ENCODE data around the gene ATXN1. TPM values are rescaled to one million over a fixed set of nuclear protein-coding genes. Genes with fewer than 3 reads are reported as not detected.

Gene ATXN1
- total RNA-seq, 1 donor from 2014 or later = 18.4 TPM

GRCh38 chr6:16762268-16762549 is 949 bp upstream of the ATXN1 start:
- no peaks in the 10 kb centered on the region for H3K27me3 ChIP-seq (ENCODE audit: control insufficient read depth, insufficient read depth, low read length)
- no peak for DNase-seq (ENCODE audit: low read depth)
- no peaks in the 10 kb centered on the region for H3K36me3 ChIP-seq (ENCODE audit: control insufficient read depth, insufficient read depth, low read length)
- no peak for FAIRE-seq
- peak overlapping the region; percentile 81 for H3K4me3 ChIP-seq (ENCODE audit: low read depth, low read length)
- TF ChIP-seq, protein P1, sequence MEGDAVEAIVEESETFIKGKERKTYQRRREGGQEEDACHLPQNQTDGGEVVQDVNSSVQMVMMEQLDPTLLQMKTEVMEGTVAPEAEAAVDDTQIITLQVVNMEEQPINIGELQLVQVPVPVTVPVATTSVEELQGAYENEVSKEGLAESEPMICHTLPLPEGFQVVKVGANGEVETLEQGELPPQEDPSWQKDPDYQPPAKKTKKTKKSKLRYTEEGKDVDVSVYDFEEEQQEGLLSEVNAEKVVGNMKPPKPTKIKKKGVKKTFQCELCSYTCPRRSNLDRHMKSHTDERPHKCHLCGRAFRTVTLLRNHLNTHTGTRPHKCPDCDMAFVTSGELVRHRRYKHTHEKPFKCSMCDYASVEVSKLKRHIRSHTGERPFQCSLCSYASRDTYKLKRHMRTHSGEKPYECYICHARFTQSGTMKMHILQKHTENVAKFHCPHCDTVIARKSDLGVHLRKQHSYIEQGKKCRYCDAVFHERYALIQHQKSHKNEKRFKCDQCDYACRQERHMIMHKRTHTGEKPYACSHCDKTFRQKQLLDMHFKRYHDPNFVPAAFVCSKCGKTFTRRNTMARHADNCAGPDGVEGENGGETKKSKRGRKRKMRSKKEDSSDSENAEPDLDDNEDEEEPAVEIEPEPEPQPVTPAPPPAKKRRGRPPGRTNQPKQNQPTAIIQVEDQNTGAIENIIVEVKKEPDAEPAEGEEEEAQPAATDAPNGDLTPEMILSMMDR (IDR thresholded peaks at IDR 0.05; ENCODE audit: insufficient read depth, low read length, severe bottlenecking) = no peak

- peak; percentile 67 for DNase-seq (ENCODE audit: low read depth)
- FAIRE-seq = no peak
- Histone ChIP-seq H3K36me3 (ENCODE audit: control insufficient read depth, insufficient read depth, low read length) (no peaks in the 10 kb centered on the region), H3K27me3 (ENCODE audit: control insufficient read depth, insufficient read depth, low read length) (no peaks in the 10 kb centered on the region), H3K4me3 (ENCODE audit: low read depth, low read length) (peak overlapping the region; percentile 81)
- TF ChIP-seq, protein P1 (IDR thresholded peaks at IDR 0.05; ENCODE audit: insufficient read depth, low read length, severe bottlenecking) = peak; percentile 27
Observed at GRCh38 chr6:16761471-16762267, 409 bp upstream of the ATXN1 start.

DNA sequence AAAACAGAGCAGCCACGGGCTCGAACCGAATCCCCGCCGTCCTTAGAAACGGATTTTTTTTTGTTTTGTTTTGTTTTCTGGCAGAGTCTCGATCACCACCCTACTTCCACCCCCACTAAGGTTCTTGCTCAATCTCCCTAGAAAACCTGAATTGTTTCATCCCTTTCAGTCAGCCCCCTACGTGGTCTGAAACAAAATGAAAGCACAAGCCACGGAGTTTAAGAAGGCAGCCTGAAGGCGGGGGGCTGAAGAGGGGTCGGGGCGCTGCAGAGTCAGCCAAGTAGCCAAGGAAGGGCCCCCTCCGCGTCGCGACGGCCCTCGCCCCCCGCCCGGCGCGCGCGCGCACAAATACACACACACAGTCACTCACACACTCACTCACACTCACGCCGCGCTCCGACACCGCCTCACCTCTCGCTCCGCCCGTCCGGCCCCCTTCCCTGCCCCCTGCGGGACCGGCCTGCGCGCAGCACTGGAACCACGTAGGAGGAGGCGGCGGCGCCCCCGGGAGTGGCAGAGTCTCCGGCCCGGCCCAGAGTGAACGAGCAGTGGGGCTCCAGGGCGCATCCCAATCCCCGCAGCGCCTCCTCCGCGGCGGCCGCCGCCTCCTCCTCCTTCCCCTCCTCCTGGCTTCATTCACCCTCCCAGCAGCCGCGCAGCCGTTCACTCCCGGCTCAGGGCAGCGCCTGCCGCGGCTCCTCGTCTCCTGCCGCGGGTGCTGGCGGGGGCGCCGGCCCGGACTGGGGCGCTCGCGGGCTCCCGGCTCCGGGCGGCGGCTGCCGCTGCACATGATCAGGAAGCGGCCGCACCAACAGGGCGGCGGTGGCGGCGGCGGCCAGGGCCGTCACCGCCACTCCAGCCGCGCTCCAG is 1.4 kb downstream of the ATXN1 start:
- DNase-seq (ENCODE audit: low read depth) (peak; percentile 62), FAIRE-seq (no peak)
- TF ChIP-seq, protein P1 (IDR thresholded peaks at IDR 0.05; ENCODE audit: insufficient read depth, low read length, severe bottlenecking) = no peak
- Histone ChIP-seq H3K4me3 (ENCODE audit: low read depth, low read length) (peak overlapping the region; percentile 81), H3K27me3 (ENCODE audit: control insufficient read depth, insufficient read depth, low read length) (no peaks in the 10 kb centered on the region), H3K36me3 (ENCODE audit: control insufficient read depth, insufficient read depth, low read length) (no peaks in the 10 kb centered on the region)

DNA sequence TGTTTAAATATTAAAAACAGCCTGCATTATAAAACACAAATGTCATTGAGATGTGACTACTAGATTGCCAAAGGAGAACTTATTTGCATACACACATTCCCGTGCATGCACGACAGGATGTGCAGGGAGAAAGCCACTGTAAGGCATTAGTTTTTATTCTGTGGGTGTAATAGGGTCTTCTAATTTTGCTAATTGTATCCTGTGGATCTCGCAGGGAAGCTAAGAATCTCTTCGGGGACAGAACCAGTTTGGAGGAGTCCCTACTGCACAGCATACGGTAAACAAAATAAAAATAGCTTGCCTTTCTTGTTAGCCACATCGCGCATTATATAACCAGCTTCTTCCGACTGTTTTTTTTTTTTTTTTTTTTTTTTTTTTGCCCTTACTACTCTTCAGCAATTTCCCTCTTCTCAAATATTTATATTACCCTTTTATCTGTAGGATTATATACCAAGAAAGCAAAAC is 2.0 kb downstream of the ATXN1 start:
- H3K36me3 ChIP-seq (ENCODE audit: control insufficient read depth, insufficient read depth, low read length) = no peaks in the 10 kb centered on the region
- DNase-seq (ENCODE audit: low read depth) (no peak), FAIRE-seq (no peak)
- H3K4me3 ChIP-seq (ENCODE audit: low read depth, low read length) = peak overlapping the region; percentile 81
- no peaks in the 10 kb centered on the region for H3K27me3 ChIP-seq (ENCODE audit: control insufficient read depth, insufficient read depth, low read length)
- TF ChIP-seq, protein P1 (IDR thresholded peaks at IDR 0.05; ENCODE audit: insufficient read depth, low read length, severe bottlenecking) = no peak

- Histone ChIP-seq H3K36me3 (ENCODE audit: control insufficient read depth, insufficient read depth, low read length) (peaks cover under 1% of the 10 kb centered on the region), H3K4me3 (ENCODE audit: low read depth, low read length) (no peak overlapping the region), H3K27me3 (ENCODE audit: control insufficient read depth, insufficient read depth, low read length) (no peaks in the 10 kb centered on the region)
- FAIRE-seq (no peak), DNase-seq (ENCODE audit: low read depth) (no peak)
- TF ChIP-seq, protein P1 (IDR thresholded peaks at IDR 0.05; ENCODE audit: insufficient read depth, low read length, severe bottlenecking) = no peak
Observed at GRCh38 chr6:16758163-16758975, 2.9 kb downstream of the ATXN1 start.
